DMS153 (cell line): Measurements from ENCODE around the gene SFT2D1.
"Not testable (repeated sequence)": the region's sequence is repeated elsewhere in the genome, so short reads cannot be mapped to it uniquely, and the experiment has no call there.

Experiments used
- DNase-seq: peaks from one replicate; lab custom pipeline; 2025; lab: John Stamatoyannopoulos, UW

Gene SFT2D1

GRCh38 chr6:166342349-166343149, at the start of gene SFT2D1:
SFT2D1 (minus strand) TSS chr6:166342545; CDS start chr6:166342481, 64 bp downstream.
- peak; percentile 13 for DNase-seq

DNA sequence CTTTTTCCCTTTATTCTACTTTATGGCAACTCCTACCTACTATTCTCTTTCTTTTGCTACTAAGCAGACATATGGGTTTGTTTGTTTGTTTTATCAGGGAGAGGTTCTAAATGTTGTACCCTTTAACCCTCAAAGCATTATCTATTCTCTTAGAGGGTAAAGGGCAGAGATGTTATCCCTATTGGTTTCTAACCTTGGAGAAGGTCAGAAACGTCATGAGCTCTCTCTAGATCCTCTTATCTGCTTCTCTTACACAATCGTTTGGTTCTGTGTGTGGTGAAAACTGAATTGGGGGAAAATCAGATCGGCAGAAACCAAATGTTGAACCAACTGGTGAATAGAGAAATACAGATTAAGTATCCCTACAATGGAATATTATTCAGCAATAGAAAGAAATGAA, 46.8 kb upstream of the SFT2D1 start:
- no peak for DNase-seq

GRCh38 chr6:166388290-166389004, 46.1 kb upstream of the SFT2D1 start:
- DNase-seq: no peak

DNA sequence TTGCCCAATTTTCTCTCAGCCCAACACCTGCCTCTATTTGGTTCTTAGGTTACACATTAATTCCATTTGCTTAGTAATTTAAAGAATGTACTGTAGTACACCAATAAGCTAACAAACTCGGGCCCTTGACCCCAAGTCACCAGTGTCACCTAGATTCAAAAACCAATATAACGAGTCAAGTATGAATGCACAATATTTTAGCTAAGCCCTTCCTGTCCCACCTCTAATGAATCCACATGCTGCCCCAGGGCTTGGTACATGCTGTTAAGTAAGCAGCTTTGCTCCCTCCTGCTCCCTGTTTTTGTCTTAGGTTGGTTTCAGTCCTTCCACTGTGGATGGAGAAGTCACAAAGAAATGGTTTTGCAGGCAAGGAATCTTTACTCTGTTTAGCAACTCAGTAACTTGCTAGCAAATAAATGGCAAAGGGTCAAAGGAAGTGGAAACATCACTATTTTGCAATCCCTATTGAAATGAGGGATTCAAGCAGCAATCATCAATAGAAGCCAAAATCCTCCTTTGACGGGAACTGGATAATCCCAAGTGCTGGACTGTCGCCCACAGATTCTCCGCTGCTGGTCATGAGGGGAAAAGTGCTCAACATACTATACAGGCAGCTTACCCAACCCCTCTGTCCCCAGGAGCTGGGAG, 45.4 kb upstream of the SFT2D1 start:
- no peak for DNase-seq

- not testable (repeated sequence) for DNase-seq
Observed at GRCh38 chr6:166387098-166387497, 44.8 kb upstream of the SFT2D1 start.

DNA sequence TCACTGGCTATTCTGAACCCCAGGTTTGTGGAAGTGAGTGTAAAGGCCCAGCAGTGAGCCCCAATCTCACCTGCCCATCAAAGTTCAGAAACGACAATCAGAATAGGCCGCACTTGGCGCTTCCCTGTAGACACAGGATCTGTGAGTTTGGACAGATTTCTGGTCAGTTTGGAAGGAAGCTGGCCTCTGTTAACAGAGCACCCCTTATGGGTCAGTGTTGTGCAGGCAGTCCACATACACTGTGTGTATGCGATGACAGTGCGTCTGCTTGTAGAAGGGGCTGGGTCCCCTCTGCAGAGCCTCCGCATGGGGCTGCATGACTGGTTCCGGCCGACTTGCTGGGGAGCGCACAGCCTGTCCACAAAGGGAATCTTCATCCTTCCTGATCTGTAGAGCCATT, 43.8 kb upstream of the SFT2D1 start:
- no peak for DNase-seq

GRCh38 chr6:166383802-166384363, 41.5 kb upstream of the SFT2D1 start:
- DNase-seq: not testable (repeated sequence)

DNA sequence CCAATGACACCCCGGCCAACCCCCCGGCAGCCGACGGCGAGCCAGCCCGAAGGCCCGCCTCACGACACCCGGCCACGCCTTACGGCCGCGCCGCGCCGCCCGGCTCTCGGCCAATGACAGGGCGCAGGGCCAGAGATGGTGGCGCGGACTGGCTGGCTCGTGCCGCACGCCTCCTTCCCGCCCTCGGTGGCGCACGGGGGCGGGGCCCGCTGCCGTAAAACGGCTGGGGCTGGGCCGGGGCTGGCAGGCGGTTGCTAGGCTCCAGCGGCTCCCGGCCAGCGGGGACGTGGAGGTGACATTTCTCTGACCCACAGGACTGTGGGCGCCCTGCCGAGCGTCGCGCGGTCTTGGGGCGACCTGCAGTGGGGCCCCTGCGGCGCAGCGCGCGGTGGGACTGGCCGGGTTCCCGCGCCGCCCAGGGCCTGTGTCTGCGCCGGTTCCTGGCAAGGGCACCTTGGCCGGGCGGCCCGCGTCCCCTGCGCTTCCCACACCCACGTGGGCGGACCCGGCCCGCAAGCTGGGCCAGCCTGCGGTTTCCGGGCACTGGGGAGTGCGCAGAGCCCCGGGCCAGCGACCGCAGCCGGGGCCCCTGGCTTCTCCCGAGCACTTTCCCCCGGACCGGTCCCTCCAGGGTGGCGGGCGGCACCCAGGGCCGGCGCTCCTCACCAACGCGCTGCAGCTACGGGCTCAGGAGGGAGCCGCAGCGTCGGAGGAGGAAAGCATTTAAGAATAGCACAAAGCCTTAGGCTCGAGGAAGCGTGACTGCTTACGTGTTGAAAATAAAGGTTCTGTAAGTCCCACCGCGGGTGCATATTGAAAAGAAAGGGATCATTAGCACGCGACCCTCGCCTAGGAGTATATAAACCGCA, 40.8 kb upstream of the SFT2D1 start, which contains the start of gene MPC1:
Gene MPC1 (minus strand): TSS at position 8 of the 869 bp plus-strand sequence. CDS start 64 bp downstream, outside the sequence.
- DNase-seq: peak; percentile 92

DNA sequence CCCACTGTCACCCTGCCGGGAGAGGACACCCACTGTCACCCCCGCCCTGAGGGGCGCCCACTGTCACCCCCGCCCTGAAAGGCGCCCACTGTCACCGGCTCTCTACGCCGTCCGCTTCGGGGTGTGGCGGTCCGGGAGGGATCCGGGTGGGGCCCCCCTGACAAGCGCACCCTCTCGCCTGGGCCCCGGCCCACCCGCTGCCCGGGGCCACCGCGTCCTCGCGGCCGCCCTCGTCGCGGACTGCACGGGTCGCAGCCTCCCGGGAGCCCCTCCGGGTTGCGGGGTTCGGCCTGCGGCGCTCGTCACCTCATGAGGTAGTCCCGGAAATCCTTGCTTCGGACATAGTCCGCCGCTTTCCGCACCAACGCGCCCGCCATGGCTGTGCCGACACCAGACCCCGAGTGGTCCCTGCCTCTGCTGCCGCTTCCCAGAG, 40.2 kb upstream of the SFT2D1 start:
- no peak for DNase-seq

DNA sequence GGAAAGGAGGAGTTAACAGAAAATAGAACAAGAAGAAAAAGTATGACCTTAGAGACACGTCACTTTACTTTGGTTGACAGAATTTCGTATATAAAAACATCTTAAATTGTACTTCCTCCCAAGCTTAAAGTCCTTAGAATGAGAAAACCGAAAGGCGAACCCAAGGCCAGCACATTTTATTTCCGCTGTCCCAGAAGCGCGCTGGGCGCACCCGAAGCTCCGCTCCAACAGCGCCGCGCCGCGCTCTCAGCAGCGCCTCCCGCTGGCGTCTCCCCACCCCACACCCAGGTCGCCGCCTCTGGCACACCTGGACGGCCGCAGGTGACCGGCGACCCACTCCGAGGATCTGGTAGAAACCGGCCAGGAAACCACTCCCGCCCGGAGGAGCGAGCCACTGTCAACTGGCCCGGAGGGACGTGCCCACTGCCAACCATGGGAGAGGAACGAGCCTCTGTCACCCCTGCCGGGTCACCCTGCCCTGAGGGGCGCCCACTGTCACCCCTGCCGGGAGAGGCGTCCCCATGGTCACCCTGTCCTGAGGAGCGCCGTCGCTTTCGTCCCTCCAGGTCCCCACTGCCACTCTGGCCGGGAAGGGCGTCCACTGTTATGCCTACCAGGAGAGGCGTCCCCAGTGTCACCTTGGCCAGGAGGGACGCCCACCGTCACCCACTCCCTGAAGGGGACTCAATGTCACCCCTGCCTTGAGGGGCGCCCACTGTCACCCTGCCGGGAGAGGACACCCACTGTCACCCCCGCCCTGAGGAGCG, 39.6 kb upstream of the SFT2D1 start:
- DNase-seq: peak; percentile 59

DNA sequence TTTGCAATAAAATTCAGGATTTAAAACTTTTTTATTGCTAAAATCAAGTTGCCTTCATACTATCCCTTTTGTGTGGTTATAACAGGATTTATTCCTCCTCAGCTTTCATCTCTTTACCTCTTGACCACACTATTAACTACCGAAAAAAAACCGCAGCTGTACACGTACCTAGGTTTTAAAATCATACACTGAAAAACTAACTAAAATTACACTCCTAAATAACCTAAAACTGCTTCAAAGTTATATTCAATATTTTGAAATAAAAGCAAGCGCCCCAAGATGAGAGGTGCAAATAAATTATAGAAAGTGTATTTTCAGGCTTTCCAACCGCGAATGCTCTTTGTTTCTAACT, 39.0 kb upstream of the SFT2D1 start:
- no peak for DNase-seq

- no peak for DNase-seq
Observed at GRCh38 chr6:166379800-166380199, 37.5 kb upstream of the SFT2D1 start.

GRCh38 chr6:166379103-166379586, 36.8 kb upstream of the SFT2D1 start:
- DNase-seq: no peak

DNA sequence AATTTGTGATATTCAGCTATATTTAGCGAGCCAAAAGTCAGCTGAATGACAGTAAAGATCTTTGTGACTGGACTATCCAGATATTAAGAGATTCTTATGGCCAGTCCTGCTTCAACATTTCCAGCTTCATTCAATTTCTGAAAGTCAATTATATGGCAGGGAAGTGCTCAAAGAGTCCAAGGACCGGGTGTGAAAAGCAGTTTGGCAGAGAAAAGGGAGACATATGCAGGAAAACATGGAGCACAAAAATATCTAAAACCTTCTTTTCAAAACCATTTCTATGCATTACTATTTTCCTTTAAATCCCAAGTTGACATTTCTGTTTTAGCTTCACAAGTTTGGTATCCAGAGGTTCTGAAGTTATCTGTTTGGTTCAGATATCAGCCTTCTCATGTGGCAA, 35.4 kb upstream of the SFT2D1 start:
- DNase-seq: no peak

DNA sequence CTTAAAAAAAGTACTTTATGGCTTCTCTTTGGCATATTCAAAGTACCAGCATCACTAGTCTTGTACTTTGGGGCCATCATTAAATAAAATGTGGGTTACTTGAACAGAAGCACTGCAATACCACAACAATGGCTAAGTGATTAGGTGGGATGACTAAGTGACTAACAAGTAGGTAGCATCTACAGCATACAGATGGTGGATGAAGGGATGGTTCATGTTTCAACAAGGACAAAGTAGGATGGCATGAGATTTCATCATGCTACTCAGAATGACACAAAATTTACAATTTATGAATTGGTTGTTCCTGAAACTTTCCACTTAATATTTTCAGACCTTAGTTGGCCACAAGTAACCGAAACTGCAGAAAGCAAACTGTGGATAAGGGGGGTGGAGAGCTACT, 32.7 kb upstream of the SFT2D1 start:
- DNase-seq: no peak

DNA sequence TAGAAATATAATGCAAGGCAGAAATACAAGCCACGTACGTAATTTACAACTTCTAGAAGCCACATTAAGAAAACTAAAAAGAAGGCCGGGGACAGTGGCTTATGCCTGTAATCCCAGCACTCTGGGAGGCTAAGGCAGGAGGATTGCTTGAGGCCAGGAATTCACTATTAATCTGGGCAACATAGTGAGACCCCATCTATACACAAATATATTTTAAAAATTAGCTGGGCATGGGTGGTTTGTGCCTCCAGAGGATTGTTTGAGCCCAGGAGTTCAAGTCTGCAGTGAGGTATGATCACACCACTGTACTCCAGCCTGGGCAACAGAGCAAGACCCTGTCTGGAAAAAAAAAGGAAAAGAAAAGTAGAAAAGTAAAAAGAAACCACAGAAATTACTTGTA, 28.1 kb upstream of the SFT2D1 start:
- DNase-seq: no peak

DNA sequence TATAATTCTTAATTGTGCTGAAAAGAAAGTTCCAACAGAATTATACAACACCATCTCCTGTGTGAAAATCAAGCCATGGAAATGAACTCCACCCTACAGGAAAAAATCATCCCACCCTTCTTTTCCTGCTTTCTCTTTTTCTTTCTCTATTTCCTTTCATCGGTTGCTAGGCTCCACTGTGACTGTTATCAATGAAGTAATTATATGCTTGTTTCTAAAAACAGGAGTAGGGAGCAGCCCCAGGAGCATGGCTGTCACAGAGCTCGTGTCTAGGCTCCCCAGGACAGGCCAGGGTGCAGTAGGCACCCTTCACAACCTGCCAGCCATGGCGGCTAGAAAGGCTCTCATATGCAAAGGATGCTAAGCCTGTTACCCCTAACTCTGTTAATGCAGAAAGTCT, 27.4 kb upstream of the SFT2D1 start:
- no peak for DNase-seq

GRCh38 chr6:166366921-166367320, 24.6 kb upstream of the SFT2D1 start:
- no peak for DNase-seq

DNA sequence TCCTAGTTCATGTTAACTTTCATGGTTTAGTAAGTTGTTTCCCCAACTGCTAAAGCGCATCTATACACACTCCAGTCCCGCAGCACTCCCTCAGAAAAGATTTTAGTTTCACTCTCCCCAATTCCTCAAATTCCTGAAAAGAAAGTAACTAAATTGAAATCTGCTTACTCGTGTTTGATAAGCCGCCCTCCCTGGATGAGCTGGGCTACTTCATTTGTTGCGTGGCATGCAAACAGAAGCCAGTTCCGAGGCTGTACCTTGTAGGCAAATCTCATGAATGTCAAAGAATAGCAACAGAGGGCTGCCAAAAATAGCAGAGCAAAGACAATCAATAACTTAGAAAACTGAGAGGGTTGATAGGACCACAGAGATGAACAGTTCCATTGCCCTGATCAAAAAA, 23.5 kb upstream of the SFT2D1 start:
- no peak for DNase-seq

DNA sequence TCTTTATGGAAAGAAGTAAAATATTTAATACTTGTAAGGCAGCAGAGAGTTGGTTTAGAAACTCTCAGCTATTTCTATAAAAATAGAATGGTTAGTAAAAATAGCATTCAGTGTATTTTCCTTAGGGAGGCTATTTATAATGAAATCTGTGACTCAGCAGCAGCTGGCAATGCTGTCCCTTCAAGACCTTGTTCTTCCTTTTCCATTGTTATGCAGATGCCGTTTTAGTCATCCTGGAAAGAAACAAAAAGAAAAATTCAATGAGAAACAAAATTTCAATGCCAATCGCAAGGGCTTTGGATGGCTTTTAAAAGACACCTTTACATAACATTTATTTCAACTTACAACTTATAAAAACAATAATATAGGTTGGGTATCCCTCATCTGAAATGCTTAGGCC, 22.9 kb upstream of the SFT2D1 start:
- DNase-seq: no peak

GRCh38 chr6:166364456-166364855, 22.1 kb upstream of the SFT2D1 start:
- DNase-seq: no peak
